Measurements from ENCODE around the gene RNASE12.
"Not testable (repeated sequence)": the region's sequence is repeated elsewhere in the genome, so short reads cannot be mapped to it uniquely, and the experiment has no call there.

Gene RNASE12

GRCh38 chr14:20591235-20591634 lies at the start of gene RNASE12:
RNASE12 (minus strand) TSS chr14:20591376; CDS start chr14:20590723, 653 bp downstream.
- no peak for DNase-seq (ENCODE audit: low read depth)

GRCh38 chr14:20632831-20633691 lies 41.9 kb upstream of the RNASE12 start:
- peak; percentile 53 for DNase-seq (ENCODE audit: low read depth)

GRCh38 chr14:20632448-20632830 lies 41.3 kb upstream of the RNASE12 start:
- DNase-seq (ENCODE audit: low read depth): no peak

GRCh38 chr14:20631880-20632389 lies 40.8 kb upstream of the RNASE12 start:
- no peak for DNase-seq (ENCODE audit: low read depth)

GRCh38 chr14:20631023-20631879 lies 40.1 kb upstream of the RNASE12 start:
- DNase-seq (ENCODE audit: low read depth): no peak

GRCh38 chr14:20630340-20631022 lies 39.3 kb upstream of the RNASE12 start:
- no peak for DNase-seq (ENCODE audit: low read depth)

- no peak for DNase-seq (ENCODE audit: low read depth)
Observed at GRCh38 chr14:20628063-20628854, 37.1 kb upstream of the RNASE12 start.

GRCh38 chr14:20627346-20628027 lies 36.3 kb upstream of the RNASE12 start:
- no peak for DNase-seq (ENCODE audit: low read depth)

- DNase-seq (ENCODE audit: low read depth): no peak
Observed at GRCh38 chr14:20626274-20626673, 35.1 kb upstream of the RNASE12 start.

GRCh38 chr14:20624495-20625070 lies 33.4 kb upstream of the RNASE12 start:
- no peak for DNase-seq (ENCODE audit: low read depth)

- DNase-seq (ENCODE audit: low read depth): no peak
Observed at GRCh38 chr14:20623798-20624197, 32.6 kb upstream of the RNASE12 start.

GRCh38 chr14:20622816-20623291 lies 31.7 kb upstream of the RNASE12 start:
- DNase-seq (ENCODE audit: low read depth): no peak

GRCh38 chr14:20620798-20621478 lies 29.8 kb upstream of the RNASE12 start:
- DNase-seq (ENCODE audit: low read depth): no peak

GRCh38 chr14:20619688-20620087 lies 28.5 kb upstream of the RNASE12 start:
- not testable (repeated sequence) for DNase-seq (ENCODE audit: low read depth)

GRCh38 chr14:20618271-20618749 lies 27.1 kb upstream of the RNASE12 start:
- DNase-seq (ENCODE audit: low read depth): no peak

- no peak for DNase-seq (ENCODE audit: low read depth)
Observed at GRCh38 chr14:20617138-20618003, 26.2 kb upstream of the RNASE12 start.

GRCh38 chr14:20615996-20616395 lies 24.8 kb upstream of the RNASE12 start:
- no peak for DNase-seq (ENCODE audit: low read depth)

- no peak for DNase-seq (ENCODE audit: low read depth)
Observed at GRCh38 chr14:20614038-20614840, 23.1 kb upstream of the RNASE12 start.
